ENCODE results near the gene SORL1.
"Not testable (repeated sequence)": the region's sequence is repeated elsewhere in the genome, so short reads cannot be mapped to it uniquely, and the experiment has no call there.

SORL1 gene

GRCh38 chr11:121595717-121596161 is 143.6 kb downstream of the SORL1 start:
- no peak for DNase-seq

- DNase-seq = no peak
Measured at GRCh38 chr11:121596195-121597155, 144.4 kb downstream of the SORL1 start.

GRCh38 chr11:121603316-121603715 is 151.2 kb downstream of the SORL1 start:
- no peak for DNase-seq

GRCh38 chr11:121604152-121604551 is 152.0 kb downstream of the SORL1 start:
- no peak for DNase-seq

DNA sequence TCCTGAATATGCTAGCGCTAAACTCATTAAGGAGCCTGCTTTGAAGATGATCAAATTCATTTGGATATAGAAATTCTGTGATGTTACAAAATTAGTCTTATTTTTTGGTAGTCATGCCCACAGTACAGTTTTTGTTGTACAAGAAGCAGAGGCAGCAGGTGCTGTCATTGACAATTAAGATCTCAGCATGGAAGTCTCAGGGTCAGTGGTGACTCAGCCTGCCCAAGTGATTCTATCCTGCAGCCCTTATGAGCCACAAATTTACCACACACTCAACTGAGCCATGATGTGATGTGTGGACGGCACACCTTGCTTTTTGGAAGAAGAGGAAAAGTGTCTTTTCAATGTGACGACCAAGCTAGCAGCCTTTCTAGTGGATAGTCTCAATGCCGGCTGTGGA is 154.2 kb downstream of the SORL1 start:
- no peak for DNase-seq

DNA sequence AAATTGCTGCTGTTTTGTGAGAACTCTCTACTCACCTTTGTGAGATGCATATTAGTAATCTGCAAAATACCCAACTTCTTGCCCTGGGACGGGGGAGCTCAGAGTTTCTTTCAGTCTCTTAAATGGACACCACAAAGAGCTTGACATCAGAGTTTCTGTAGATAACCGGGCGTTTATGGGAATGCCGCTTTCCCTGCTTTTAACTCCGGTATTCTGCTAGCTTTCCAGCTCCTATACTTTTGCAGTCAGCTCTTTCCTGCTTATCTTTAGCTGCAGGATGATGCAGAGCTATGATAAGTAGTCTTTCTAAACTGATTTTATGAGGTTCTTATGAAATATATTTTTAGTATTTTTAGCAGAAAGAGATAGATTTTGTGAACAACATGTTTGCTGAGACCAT is 155.2 kb downstream of the SORL1 start:
- DNase-seq = no peak

DNA sequence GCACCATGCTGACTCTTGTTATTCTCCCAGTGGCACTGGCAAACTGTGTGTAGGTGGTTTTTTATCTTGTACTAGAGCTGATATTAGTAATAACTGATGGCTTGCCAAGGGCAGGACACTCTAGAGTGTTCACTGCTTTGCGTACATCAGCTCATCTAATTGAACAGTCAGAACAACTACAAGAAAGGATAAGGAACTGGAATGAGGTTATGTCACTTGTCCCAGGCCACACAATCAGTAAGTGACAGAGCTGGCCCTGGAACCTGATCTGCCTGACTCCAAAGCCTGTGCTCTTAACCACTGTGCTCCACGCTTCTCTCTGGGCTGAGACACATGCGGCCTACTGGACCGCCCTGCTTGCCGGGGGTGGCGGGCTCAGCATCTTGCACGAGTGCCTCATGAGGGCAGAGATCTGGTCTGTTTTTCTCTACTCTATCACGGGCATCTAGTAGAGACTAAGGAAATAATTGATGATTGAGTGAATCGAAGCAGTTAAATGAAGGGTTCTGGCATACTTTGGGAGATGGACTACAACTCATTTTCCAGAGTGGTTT is 156.5 kb downstream of the SORL1 start:
- DNase-seq = no peak

DNA sequence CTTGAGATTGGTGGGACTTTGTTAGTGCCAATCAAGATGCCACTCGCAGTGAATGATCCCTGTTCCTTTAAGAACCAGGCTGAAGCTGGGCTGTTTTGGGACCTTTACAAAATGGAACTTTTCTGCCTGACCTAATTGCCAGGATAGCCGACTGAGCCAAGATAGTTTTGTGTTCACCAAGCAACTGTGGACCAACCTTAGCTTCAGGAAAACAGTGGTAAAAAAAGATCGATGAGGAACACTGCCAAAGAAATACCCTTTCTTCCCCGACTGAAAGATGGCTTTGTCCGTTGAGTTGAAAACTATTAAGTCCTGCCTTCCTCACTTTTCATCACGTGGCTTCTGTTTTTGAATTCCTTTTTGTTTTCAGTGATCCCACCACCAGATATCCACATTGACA is 158.6 kb downstream of the SORL1 start:
- DNase-seq = no peak

DNA sequence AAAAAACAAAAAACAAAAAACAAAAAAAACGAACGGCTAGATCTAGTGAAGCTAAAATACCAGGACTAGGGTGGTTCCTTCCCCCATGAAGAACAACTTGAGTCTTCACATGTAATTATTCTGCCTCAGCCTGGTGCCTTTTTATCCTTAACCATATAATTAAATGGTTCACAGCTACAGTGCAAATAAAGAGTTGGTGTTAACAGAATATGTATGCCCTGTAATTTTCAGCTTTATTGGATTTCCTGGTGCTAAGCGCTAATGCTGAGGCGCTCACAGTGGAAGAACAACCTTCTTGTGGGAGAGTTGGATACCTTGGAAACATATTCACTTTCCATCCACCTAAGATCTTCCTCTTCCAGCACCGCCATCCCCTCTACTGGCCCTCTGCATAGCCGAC is 159.1 kb downstream of the SORL1 start:
- no peak for DNase-seq

DNA sequence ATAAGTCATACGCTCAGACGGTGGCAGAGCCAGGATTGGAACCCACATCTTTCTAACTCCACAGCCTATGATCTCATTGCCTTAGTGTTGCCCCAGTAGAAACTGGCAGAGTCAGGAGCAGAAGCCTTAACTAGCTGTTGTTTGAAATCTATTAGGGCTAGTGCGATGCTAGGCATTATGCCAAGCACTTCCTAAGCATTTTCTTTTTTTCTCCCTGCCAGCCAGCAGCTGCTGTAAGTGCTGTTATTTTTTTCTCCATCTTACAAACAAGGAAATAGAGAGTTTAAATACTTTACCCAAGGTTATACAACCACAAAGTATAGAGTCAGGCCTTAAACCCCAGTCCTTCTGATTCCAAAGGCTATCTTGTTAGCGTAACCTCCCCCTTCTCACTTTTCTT is 161.6 kb downstream of the SORL1 start:
- DNase-seq = no peak

DNA sequence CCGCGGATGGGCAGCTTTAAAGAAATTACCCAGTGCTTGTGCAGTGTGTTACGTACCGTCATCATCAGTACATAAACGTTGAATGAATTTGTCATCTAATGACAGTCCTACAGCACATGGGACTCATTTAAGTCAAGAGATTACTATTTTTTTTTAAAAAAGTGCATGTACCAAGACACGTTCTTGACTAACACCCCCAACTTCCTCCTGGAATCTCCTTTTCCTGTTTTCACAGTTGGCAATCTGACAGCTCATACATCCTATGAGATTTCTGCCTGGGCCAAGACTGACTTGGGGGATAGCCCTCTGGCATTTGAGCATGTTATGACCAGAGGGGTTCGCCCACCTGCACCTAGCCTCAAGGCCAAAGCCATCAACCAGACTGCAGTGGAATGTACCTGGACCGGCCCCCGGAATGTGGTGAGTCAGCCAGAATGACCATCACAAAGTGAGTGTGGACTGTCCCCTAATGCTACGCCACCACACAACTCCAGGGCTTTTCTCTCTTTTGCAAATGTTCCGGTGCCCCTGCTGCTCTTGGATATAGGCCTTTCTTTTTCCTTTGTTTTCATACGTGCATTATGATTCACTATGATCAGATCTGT is 162.6 kb downstream of the SORL1 start:
- no peak for DNase-seq

- no peak for DNase-seq
Measured at GRCh38 chr11:121615501-121615900, 163.4 kb downstream of the SORL1 start.

DNA sequence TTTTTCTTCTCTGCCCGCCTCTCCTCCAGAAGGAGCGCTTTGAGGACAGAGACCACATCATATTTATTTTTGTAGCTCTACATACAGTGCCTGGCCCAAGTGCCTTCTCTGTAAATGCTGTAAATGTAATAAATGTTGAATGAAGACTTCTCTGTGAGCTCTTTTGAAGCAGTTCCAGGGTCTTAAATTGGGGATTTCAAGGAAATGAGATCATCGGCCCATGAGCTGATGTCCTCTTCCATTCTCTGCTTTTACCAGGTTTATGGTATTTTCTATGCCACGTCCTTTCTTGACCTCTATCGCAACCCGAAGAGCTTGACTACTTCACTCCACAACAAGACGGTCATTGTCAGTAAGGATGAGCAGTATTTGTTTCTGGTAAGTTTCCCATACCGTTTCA is 166.4 kb downstream of the SORL1 start:
- DNase-seq = no peak

GRCh38 chr11:121625777-121626506 is 173.8 kb downstream of the SORL1 start:
- DNase-seq = no peak

DNA sequence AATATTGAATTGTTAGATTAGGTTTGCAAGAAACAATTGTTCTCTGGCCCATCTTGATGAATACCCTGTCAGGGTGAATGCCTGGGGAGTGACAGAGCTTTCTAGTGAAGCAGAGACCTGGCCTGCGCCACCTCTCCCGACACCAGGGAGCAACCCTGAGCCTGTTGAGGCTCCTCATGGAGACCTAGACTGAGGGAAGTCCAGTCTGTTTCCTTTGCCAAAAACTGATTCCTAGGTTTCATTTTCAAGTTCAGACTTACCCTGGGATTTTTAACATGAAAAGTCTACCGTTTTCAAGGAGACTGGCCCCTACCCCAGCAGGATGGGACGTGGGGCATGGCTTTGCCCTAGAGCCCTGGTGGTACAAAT is 174.4 kb downstream of the SORL1 start:
- DNase-seq = no peak

DNA sequence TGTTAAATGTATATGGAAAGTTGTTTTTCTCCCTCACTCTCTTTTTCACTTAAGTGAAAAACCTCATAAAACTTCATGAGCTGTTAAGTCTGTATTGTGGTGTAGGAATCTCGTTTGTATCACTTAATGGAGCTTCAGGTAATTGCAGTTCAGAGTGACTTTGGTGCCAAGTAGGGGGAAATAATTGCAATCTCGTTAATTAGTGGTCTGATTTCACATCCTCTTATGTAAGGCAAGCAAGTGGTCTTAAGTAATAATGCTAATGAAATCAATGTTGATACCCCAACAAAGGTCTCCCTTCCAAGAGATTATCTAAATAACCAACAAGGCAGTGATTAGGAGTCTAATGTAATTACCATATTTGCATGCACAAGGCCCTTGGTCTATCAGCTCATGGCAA is 174.9 kb downstream of the SORL1 start:
- no peak for DNase-seq

DNA sequence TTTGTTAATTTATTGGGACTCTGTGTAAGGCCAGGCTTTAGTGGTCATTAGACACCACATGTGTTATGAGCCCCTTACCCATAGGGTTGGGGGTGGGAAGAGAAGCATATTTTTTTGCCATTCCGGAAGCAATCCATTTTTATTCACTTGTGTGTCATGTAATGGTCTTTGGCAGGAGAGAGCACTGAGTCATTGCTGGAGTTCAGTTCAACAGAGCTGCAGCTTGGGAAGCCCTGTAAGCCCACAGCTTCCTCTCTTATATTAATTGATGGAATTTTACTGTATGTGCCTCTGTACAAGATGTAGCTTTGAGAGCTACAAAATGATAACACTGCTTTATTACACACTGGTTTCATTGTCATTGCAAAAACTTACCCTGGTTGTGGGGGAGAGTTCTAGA is 177.9 kb downstream of the SORL1 start:
- no peak for DNase-seq

DNA sequence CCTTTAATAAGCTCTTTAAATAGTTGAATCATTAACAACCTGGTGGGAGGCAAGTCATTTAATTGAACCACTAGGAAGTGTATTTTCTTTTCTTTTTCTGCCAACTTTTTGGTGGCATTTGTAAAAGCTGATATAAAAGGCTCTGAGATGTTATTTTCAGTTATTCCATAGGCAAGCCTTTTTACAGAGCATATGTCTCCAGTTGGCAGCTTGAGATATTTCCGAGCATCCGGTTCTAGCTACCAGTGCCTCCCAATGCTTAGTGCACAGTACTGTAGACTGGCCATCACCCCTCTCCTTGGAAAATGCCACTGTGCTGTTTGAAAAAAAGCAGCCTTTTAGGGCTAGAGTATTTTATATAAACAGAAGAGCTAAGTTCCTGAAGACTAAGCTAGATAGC is 179.3 kb downstream of the SORL1 start:
- no peak for DNase-seq

DNA sequence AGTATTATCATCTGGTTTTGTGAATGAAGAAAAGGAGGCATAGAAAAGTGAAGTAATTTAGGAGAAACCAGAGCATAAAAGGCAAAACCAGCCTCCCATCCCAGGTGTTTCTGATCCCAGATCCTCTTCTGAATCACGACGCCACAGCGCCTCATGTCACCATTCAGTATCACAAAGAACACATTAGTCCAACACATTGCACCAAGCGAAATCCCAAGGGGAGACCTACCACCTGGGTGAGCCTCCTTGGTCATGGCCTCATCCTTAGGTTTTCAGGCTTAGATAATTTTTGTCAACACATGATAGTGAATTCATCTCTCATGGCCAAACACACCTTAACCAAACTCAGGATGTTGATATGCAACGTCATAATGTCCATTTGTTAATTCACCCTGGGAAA is 182.2 kb downstream of the SORL1 start:
- no peak for DNase-seq

- DNase-seq = no peak
Measured at GRCh38 chr11:121634889-121635288, 182.8 kb downstream of the SORL1 start.

DNA sequence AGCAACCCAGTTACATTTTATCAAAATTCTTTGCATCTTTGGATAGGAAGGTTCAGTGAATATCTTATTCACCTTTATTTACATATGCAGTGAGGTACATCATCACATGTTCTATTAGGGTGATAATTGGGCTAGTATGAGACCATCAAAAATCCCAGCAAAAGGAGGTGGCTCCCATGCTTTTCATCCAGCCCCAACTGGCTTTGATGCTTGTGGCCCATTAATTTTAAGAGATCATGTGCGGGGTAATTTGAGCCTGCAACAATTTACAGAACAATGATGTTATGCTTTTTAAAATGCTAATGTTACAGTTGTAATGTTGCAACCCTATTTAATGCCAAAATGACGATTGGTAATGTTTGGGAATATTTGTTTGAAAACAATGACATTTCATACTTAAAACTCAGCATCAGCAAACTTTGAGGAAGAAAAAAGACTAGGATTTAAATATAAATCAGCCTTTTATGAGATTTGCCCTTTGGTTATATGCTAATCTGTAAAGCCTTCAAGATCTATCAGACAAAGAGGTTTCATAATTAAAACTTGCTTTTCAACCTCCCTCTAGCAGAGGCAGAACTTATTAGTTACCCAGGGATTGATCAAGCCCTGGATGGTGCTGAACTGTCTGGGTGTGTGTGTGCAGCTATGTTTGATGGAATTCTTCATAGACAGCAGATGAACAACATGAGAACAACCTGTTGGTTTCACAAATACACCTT is 184.1 kb downstream of the SORL1 start:
- no peak for DNase-seq

DNA sequence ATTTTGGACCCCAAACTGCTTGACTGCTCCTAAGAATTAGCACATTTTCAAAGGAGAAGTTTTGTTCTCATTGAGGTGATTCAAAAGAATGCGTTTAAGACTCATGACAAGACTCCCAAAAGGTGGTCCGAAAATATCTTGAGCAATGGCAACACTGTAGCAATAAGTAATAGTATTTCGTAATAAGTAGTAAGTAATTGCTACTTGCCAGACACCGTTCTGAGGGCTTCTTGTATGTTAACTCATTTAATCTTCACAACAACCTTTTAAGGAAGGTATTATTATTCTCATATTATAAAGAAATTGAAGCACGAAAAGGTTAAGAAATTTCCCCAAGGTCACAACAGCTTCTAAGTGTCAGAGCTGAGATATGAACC is 184.7 kb downstream of the SORL1 start:
- DNase-seq = no peak

GRCh38 chr11:121637587-121637986 is 185.5 kb downstream of the SORL1 start:
- not testable (repeated sequence) for DNase-seq

Data from hematopoietic multipotent progenitor cell treated with erythropoietin and hydrocortisone succinate and interleukin-3 and kit ligand, for 6 days (in vitro differentiated cells).